SHP77 (cell line): ENCODE measurements around the gene RIPOR2.
"Not testable (repeated sequence)": the region's sequence is repeated elsewhere in the genome, so short reads cannot be mapped to it uniquely, and the experiment has no call there.

ENCODE experiments used
- DNase-seq, 2 experiments: peaks; one replicate each; lab custom pipeline; 2025; lab: John Stamatoyannopoulos, UW

Gene RIPOR2

DNA sequence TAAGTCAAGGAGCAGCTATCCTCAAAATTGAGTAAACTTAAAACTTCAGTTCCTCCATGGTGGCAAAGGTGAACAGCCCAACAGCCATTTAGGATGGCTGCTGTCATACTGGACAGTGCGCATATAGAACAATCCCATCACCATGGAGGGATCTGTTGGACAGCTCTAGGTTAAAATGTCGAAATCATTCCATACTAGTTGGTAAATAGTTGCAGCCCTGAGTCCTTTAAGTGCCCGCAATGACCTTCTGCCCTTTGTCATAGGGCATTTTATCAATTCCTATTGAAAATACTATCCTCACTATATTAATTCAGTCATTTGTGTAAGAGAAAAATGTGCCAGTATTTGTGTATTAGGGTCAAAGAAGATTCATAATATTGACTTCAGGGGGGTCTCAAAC lies 128.2 kb downstream of the RIPOR2 start:
- DNase-seq, result no peak

DNA sequence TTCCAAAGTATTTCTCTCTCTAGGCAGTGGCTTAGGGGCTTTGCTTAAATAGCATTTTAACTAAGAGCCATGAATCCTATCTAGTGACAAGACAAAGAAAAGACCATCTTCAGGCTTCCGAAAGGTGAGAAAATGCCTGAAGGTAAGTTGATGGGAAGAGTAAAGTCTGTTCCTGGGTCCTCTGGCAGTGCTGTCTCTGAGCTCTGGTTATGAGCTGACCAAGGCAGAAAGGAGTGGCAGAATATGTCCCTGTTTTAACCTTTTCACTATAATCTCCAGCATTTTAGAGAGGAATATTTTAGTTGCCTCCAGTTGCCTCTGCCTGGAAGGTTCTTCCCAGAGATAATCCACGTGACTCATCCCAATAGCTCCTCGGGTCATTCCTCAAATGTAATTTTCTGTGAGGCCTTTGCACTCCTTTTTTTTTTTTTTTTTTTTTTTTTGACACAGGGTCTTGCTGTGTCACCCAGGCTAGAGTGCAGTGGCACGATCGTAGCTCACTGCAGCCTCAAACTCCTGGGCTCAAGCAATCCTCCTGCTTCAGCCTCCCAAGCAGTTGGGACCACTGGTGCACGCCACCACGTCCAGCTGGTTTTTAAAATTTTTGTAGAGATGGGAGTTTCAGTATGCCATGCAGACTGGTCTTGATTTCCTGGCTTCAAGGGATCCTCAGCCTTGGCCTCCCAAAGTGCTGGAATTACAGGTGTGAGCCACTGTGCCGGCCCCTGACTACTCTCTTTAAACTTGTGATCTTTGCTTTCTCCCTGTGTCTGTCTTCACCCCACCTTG lies 133.3 kb downstream of the RIPOR2 start:
- DNase-seq, result no peak

DNA sequence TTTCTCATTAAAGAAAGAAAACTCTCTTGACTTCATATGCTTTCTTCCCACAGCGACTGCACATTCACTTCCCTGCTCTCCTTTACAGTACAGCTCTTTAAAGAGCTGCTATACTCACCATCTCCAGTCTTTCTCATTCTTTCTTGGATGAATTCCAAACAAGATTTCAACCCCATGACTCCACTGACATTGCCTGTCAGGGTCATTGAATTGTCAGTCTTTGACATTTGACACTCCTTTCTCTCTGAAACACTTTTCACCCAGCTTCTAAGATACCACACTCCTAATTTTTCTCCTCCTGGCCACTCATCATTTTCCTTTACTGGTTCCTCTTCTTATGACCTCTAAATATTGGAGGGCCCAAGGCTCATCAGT lies 136.2 kb downstream of the RIPOR2 start:
- DNase-seq, result no peak

DNA sequence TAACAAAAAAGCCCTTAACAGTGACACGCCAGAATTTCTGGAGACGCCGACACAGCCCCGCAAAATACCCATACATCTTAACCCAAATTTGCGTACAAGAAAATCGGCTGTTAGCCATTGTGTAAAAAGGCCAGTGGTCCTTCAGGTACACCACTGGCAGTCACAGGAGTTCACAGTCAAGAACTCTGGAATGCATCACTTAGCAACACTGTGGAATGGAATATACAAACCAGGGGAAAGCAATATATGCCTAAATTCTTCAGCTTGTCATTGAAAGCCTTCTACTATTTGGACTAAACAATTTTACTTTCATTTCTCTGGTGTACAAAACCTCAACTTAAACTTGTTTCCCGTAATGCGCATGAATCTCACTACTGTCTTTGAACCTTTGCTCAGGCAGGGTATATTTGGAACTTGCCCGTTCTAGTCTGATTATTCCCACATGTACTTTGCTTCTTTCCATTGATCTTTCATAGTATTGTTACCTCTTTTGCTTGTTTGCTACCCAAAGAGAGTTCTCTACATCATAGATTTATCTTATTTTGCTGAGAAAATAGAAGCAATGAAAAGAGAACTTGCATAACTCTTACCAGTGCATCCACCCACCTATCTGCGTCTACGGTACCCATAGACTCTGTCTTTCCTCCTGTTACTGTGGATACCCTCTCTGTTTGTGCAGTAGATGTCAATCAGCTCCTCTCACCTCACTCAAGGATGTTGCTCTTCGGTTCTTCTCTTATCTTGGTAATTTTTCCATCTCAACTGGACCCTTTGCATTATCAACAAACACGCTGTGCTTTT lies 136.8 kb downstream of the RIPOR2 start, which contains the start of gene ARMH2:
Gene ARMH2, minus strand, starts transcription at position 178 of the 801 bp plus-strand sequence. Its CDS starts 60 bp downstream, at position 118.
- no peak for DNase-seq

DNA sequence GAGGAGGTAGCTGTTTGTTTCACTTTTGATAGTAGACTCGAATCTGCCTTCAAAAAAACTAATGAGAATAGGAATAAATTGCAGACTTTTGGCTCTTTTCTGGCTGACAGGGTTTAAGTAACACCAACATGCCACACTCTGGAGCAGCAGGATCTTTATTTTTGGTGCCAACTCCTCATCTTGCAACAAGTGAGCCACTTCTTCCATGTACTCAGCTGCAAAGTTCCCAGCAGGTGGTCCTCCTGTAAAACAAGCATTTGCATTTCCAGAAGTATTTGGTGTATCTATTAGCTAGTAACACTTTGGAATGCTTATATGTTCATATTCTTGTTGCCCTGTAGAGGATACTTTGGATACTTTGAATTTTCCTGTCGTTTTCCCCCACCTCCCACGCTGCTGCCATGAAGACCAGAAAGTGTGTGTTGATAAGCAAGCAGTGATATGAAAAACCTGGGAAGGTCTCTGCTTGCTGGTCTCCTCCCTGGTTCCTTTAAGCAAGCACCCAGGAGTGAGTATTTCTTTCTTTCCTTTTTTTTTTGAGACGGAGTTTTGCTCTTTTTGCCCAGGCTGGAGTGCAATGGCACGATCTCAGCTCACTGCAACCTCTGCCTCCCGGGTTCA lies 138.1 kb downstream of the RIPOR2 start:
- DNase-seq, result no peak

DNA sequence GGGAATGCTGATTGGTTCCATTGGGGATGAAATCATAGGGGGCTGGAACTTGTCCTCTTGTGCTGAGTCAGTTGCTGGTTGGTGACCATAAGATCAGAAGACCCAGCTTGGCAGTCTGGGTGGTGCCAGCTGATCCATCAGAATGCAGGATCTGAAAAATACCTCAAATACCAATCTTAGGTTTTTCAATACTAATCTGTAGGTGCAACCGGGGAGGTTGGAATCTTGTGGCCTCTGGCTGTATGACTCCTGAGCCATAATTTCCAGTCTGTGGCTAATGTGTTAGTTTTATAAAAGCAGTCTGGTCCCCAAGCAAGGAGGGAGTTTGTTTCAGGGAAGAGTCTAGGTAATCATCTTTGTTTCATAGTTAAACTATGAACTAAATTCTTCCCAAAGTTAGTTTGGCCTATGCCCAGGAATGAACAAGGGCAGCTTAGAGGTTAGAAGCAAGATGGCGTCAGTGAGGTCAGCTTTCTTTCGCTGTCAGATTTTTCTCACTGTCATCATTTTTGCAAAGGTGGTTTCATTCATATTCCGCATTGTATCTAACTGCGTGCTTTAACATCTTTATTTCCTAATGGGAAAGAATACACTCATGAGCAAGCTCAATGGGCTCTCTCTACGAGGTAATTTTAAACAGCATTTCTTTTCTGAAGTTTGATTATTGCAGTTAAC lies 139.0 kb downstream of the RIPOR2 start:
- no peak for DNase-seq

DNA sequence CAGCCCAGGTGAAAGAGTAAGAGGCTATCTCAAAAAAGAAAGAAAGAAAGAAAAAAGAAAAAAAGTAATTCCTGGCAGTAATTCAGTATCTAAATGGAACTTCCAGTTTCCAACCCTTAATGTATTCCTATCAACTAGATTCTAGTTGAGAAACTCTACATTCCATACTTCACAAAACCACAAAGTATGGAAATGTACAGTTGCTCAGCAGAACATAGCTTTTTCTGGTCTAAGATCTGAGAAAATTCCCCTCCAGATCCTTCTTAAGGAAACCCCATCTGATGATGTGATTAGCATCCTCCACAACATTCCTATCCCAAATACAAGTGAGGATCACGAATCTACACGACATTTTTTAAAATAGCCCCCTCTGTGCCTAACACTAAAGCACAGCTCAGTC lies 140.7 kb downstream of the RIPOR2 start:
- no peak for DNase-seq

DNA sequence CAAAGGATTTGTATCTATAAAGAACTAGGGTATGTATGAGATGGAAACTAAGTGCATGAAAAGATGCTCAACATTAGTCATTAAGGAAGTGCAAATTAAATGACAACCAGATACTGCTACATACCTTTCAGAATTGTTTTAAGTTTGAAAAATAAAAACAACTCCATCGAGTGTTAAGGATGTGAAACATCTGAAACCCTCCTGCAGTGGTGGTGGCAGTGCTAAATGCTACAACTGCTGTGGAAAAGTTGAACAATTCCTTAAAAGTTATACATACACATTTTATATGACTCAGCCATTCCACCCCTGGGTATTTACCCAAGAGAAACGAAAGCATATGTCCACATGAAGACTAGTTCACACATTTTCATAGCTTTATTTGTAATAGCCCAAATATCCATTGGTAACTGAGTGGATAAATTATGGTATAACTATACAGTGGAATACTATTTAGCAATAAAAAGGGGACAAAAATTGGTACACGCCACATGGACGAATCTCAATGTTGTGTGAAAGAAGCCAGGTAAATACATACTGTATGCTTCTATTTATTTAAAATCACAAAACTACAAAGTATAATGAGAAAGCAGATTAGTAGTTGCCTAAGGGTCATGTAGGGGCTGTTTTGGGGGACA lies 147.6 kb downstream of the RIPOR2 start:
- no peak for DNase-seq

DNA sequence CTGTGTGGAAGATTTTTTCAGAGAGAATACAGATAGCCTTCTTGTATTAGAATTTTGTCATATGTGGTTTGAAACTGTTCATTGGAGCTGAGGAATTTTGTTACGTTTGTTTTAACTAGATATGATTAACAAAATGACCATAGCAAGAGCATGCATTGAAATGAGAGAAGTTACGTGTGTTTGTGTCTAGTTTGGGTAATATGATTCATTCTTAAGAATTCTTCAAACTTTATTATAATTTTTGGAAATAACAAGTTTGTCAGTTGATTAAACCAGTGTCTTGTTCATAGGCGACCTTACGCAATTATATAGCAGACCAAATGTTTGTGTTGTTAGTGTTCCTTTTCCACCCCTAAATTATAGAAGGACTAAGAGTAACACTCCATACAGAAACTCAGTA lies 155.6 kb downstream of the RIPOR2 start:
- no peak for DNase-seq

DNA sequence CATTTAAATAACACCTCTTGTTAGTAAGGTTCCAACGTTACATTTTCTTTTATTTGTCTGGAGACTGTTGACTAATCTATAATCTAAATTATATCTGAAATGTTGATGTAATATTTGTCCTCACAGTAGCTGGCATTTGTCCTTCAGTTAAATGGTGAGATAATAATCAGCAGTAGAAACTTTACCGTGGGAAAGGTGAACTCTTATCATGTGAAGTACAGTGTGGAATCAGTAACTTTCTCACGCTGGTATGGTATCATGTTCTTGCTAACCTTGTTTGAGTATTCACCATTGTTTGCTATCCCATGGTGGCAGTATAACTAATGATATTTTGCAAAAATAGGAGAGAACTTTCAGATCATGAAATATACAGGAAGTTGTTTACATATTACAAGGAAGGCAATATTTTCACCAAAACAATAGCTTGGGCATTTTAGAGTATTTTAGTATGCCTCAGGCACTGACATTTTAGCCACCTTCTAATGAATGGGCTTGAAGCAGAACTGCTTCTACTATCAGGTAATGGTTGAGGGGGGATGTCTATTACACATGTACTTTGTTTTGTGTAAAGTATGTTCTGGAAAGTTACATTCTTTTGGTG lies 156.2 kb downstream of the RIPOR2 start:
- DNase-seq, result no peak

DNA sequence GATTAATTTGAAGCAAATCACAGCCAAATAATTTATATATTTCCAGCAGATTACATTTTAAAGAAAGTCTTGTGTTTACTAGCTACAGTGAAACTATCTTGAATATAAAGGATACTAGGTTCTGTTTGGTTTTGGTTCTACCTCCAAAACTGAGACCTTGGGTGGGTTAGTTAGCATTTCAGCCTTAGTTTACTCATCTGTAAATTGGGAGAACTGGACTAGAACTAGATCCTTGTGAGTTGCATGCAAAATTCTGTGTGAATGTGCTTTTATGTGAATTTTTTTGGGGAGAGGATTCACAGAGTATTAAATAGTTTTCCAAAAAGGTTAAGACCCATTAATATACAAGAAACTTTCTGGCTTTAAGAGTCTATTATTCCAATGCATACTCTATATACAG lies 156.9 kb downstream of the RIPOR2 start:
- no peak for DNase-seq

DNA sequence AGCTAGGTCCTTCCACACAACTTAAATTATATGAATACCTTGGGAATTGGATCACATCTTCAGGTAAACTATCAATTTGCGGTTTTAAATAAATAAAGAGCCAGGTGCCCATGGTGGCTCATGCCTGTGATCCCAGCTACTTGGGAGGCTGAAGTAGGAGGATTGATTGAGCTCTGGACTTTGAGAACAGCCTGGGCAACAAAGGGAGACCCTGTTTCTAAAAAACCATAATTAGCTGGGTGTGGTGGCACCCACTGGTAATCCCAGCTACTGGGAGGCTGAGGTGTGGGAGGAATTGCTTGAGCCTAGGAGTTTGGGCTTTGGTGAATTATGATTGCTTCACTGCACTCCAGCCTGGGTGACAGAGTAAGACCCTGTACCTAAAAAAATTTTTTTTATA lies 157.6 kb downstream of the RIPOR2 start:
- no peak for DNase-seq

DNA sequence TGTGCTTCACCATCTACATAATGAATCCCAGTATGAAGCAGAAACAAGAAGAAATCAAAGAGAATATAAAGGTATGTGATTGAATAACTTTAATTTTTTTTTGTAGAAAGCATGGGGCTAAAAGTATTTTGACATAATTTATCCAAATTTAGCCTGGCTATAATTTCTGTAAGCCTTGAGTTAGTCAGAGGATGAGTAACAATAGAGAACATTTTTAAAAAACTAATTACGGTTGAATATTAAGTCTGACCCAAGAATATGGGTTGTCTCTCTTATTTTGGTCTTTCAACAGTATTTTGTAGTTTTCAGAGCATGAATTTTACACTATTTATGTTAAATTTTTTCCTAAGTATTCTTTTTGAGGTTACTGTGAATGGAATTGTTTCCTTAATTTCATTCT lies 158.5 kb downstream of the RIPOR2 start:
- DNase-seq, result no peak

DNA sequence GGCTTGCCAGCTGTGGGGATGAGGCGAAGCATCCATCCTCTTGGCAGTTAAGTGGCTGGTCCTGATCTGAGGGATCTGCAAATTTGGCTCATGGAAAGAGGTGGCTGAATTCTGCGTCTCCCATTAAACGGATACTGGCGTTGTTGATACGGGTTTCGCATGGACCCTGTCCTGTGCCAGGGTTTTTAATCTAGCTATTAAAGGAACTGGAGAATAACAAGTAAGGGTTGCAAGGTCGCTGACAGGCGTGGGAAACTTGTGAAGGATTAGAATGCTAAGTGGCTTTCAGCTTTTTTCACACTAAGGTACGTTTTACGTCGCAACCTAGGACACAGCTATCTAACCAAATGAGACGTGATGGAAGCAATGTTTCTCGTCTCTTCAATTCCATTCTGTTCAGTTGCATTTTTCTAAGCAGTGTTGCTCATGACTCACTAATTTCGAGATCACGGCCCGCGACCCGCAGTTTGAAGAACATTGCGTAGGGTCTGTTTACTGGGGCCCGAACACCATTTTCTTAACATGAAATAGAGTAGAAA lies 160.2 kb downstream of the RIPOR2 start:
- DNase-seq, result no peak

DNA sequence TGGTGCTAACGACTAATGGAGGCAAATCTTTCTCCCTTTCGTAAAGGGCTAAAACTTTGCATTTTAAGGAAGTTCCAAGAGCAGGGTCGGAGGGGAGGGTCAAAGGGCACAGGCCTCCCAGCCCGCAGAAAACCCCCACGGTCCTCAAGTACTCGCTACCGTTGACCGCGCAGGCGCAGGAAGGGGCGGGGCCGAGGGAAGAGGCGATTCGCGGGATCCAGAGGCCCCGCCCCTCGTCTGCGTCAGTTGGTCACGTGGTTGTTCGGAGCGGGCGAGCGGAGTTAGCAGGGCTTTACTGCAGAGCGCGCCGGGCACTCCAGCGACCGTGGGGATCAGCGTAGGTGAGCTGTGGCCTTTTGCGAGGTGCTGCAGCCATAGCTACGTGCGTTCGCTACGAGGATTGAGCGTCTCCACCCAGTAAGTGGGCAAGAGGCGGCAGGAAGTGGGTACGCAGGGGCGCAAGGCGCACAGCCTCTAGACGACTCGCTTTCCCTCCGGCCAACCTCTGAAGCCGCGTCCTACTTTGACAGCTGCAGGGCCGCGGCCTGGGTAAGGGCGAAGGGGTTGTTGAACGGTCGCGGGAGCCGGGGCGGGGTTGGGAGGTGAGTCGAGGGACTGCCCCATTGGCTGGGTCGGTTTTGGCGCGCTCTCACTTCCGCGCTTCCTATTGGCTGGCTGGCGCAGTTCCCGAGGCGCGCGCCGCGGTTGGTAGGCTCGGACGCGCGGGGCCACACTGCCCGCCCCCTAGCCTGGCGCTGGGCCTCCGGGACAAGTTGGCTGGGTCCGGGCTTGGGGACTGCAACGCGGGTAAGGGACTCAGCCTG lies 160.9 kb downstream of the RIPOR2 start, which contains the start of gene GMNN:
Gene GMNN, plus strand, starts transcription at position 242 of the 824 bp plus-strand sequence. CDS start 2,310 bp downstream, outside the sequence.
- peak; percentile 93 to 96 for DNase-seq

DNA sequence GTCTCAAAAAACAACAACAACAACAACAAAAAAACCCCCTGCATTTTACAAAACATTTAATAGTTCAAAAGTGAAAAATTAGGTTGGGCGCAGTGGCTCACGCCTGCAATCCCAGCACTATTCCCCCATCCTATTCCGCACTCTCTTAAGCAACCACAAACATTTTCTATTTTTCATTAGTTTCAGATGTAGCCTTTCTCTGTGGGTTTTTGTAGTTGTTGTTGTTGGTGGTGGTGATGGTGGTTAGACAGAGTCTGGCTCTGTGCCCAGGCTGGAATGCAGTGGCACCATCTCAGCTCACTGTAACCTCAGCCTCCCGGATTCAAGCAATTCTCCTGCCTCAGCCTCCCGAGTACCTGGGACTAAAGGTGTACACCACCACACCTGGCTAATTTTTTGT lies 167.4 kb downstream of the RIPOR2 start:
- DNase-seq, result no peak

DNA sequence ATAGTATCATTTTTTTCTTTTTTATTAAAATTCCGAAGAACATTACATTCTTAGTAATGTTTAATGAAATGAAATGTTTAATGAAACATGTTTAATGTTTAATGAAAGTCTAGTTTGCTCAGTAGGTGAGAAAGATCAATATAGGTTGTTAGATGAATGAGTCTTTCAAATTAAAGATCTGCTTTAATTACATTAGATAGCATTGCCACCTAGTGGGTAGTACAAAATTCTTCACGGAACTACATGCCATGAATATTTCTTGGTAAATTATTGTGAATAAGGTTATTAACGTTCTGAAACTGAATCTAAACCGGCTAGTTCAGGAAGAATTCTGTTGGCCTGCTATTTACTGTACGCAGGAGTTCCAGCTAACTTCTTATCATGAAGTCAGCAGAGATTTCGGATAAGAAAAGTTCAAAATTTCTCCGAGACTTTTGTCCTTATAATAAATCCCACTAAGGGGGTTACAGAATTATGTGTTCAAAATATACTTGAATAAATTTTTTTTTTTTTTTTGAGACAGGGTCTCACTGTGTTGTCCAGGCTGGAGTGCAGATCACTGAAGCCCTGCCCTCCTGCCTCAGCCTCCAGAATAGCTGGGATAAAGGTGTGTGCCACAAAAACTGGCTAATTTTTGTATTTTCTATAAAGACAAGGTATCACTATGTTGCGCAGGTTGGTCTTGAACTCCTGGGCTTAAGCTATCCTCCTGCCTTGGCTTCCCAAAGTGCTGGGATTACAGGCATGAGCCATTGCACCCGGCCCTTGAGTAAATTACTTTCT lies 168.9 kb downstream of the RIPOR2 start:
- peak in 1 of 2 experiments; percentile 1 for DNase-seq

DNA sequence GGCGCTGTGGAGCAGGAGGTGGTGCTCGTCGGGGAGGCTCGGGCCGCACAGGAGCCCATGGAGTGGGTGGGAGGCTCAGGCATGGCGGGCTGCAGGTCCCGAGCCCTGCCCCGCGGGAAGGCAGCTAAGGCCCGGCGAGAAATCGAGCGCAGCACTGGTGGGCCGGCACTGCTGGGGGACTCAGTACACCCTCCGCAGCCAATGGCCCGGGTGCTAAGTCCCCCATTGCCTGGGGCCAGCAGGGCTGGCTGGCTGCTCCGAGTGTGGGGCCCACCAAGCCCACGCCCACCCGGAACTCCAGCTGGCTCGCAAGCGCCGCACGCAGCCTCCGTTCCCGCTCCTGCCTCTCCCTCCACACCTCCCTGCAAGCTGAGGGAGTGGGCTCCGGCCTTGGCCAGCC lies 169.8 kb downstream of the RIPOR2 start:
- DNase-seq, result not testable (repeated sequence)
